Sigmoid colon (tissue), 7 donors: ENCODE measurements around the gene PAPPA. TPM values are rescaled to one million over a fixed set of nuclear protein-coding genes. Genes with fewer than 3 reads are reported as not detected.

Experiments
- DNase-seq: peaks from one replicate; pipeline ENCODE4 v3.0.0-alpha.2; 2019
- H3K27ac ChIP-seq, 4 donors: fragments of 200-600 bp; sonication (generic); one replicate each; pipeline ENCODE4 v1.5.1; 2016 to 2019; ENCODE audit warnings: mild to moderate bottlenecking in 1 of 4
- H3K27me3 ChIP-seq, 3 donors: fragments of 200-600 bp; sonication (generic); one replicate each; pipeline ENCODE4 v1.5.1; 2019; ENCODE audit warnings: mild to moderate bottlenecking in 1 of 3
- H3K36me3 ChIP-seq, 4 donors: fragments of 200-600 bp; sonication (generic); one replicate each; pipeline ENCODE4 v1.5.1; 2016 to 2019
- H3K4me1 ChIP-seq, 4 donors: fragments of 200-600 bp; sonication (generic); one replicate each; pipeline ENCODE4 v1.5.1; 2017 to 2019
- H3K4me3 ChIP-seq, 4 donors: fragments of 200-600 bp; sonication (generic); one replicate each; pipeline ENCODE4 v1.5.1; 2017 to 2019; ENCODE audit warnings: mild to moderate bottlenecking in 2 of 4, moderate library complexity in 1 of 4
- H3K9me3 ChIP-seq, 4 donors: fragments of 200-600 bp in 3 of 4; sonication (generic) in 3 of 4; one replicate each; pipeline versions ENCODE4 v1.5.1 to v1.6.1; 2013 to 2019
- CTCF ChIP-seq, 4 experiments: fragments of 450-650 bp in 3 of 4; fragments of 200-600 bp in 1 of 4; IDR thresholded peaks; one replicate each; pipeline ENCODE4 v1.5.1; 2016 to 2019; ENCODE audit warnings: antibody characterized with exemption in 4 of 4, mild to moderate bottlenecking in 3 of 4, moderate library complexity in 2 of 4
- EP300 ChIP-seq, 4 donors: sonication (generic); formaldehyde crosslinking; IDR thresholded peaks; one replicate each; pipeline ENCODE4 v1.6.1; 2017; ENCODE audit warnings: antibody characterized with exemption in 4 of 4
- POLR2A ChIP-seq, 2 donors: fragments of 450-650 bp; IDR thresholded peaks; one replicate each; pipeline ENCODE4 v1.6.1; 2016; ENCODE audit warnings: antibody characterized with exemption in 2 of 2, mild to moderate bottlenecking in 2 of 2, moderate library complexity in 2 of 2
- POLR2AphosphoS5 ChIP-seq, 4 donors: sonication (generic); formaldehyde crosslinking; IDR thresholded peaks; one replicate each; pipeline ENCODE4 v1.6.1; 2017; ENCODE audit warnings: antibody characterized with exemption in 4 of 4
- WGBS, 2 donors: extraction: QIAGEN DNeasy Blood & Tissue Kit; methylation state at CpG; one replicate each; pipeline ENCODE4 v1.1.7; 2013; 5-methylcytosine and 5-hydroxymethylcytosine counted together
- intact Hi-C: fragments of 100-400 bp; cut with DNase I; formaldehyde crosslinking; loops from one replicate; pipeline ENCODE4 v1.15.1; 2023
- polyA plus RNA-seq, 3 donors: library from polyadenylated mRNA; stranded (reverse); fragments of 200-250 nt; gene quantifications; one replicate each; pipeline ENCODE4 v1.2.3, GENCODE V29; 2013
- total RNA-seq, 4 donors: library from RNA; depleted of rRNA; stranded (reverse); fragments of >200 nt; gene quantifications; one replicate each; pipeline ENCODE4 v1.1.0, GENCODE V29; 2016
- donor health status: healthy with polysubstance abuse.
- donor health status: Bipolar disorder and iron deficiency.
- donor health status: healthy.

The PAPPA gene
- total and polyA plus RNA-seq, 7 donors, result under 0.01 to 6.6 (median 3.6) TPM

- Histone ChIP-seq H3K27ac (no peak overlapping the region), H3K27me3 (peaks cover 0 to 5% (median 0%) of the 10 kb centered on the region in 3 donors), H3K9me3 (no peaks in the 10 kb centered on the region), H3K36me3 (no peaks in the 10 kb centered on the region), H3K4me3 (no peak overlapping the region), H3K4me1 (no peaks in the 10 kb centered on the region)
- no peak for DNase-seq
- 83 to 86% methylated on average over 2 of the region's 2 CpGs for WGBS, 2 donors
- no peak for TF ChIP-seq POLR2A (IDR thresholded peaks at IDR 0.05)
- peak in 2 of 4 experiments; percentile 10 to 19 for TF ChIP-seq CTCF (IDR thresholded peaks at IDR 0.05)
- no peak for TF ChIP-seq EP300 (IDR thresholded peaks at IDR 0.05)
- intact Hi-C loops, result no loop called here
Measured at GRCh38 chr9:116163293-116164055, 9.9 kb downstream of the PAPPA start.

- no peak overlapping the region for H3K4me3 ChIP-seq
- WGBS, 2 donors, result 90 to 91% methylated on average over 2 of the region's 2 CpGs
- no peaks in the 10 kb centered on the region for H3K9me3 ChIP-seq
- H3K27me3 ChIP-seq, result no peaks in the 10 kb centered on the region
- intact Hi-C loops, result no loop called here
- no peaks in the 10 kb centered on the region for H3K4me1 ChIP-seq
- no peak for TF ChIP-seq POLR2A (IDR thresholded peaks at IDR 0.05)
- TF ChIP-seq EP300 (IDR thresholded peaks at IDR 0.05), result no peak
- TF ChIP-seq POLR2AphosphoS5 (IDR thresholded peaks at IDR 0.05), result no peak
- no peak for TF ChIP-seq CTCF (IDR thresholded peaks at IDR 0.05)
- DNase-seq, result no peak
- no peak overlapping the region for H3K27ac ChIP-seq
- H3K36me3 ChIP-seq, result no peaks in the 10 kb centered on the region
Measured at GRCh38 chr9:116165912-116166311, 12.3 kb downstream of the PAPPA start.

GRCh38 chr9:116166713-116167112 is 13.1 kb downstream of the PAPPA start:
- TF ChIP-seq POLR2AphosphoS5 (IDR thresholded peaks at IDR 0.05) (no peak), EP300 (IDR thresholded peaks at IDR 0.05) (no peak), CTCF (IDR thresholded peaks at IDR 0.05) (no peak), POLR2A (IDR thresholded peaks at IDR 0.05) (no peak)
- intact Hi-C loops, result no loop called here
- DNase-seq, result no peak
- H3K27me3 ChIP-seq, result no peaks in the 10 kb centered on the region
- H3K4me1 ChIP-seq, result no peaks in the 10 kb centered on the region
- H3K9me3 ChIP-seq, result no peaks in the 10 kb centered on the region
- no peaks in the 10 kb centered on the region for H3K36me3 ChIP-seq
- H3K27ac ChIP-seq, result no peak overlapping the region
- 97 to 99% methylated on average over 1 of the region's 1 CpG for WGBS, 2 donors
- H3K4me3 ChIP-seq, result no peak overlapping the region

- DNase-seq, result no peak
- Histone ChIP-seq H3K27me3 (no peaks in the 10 kb centered on the region), H3K27ac (no peak overlapping the region), H3K9me3 (no peaks in the 10 kb centered on the region), H3K4me1 (no peaks in the 10 kb centered on the region), H3K4me3 (no peak overlapping the region), H3K36me3 (no peaks in the 10 kb centered on the region)
- TF ChIP-seq POLR2AphosphoS5 (IDR thresholded peaks at IDR 0.05), result no peak
- TF ChIP-seq POLR2A (IDR thresholded peaks at IDR 0.05), result no peak
- TF ChIP-seq CTCF (IDR thresholded peaks at IDR 0.05), result no peak
- TF ChIP-seq EP300 (IDR thresholded peaks at IDR 0.05), result no peak
- intact Hi-C loops, result no loop called here
Measured at GRCh38 chr9:116168231-116168630, 14.6 kb downstream of the PAPPA start.

GRCh38 chr9:116172216-116172615 is 18.6 kb downstream of the PAPPA start:
- Histone ChIP-seq H3K27me3 (no peaks in the 10 kb centered on the region), H3K27ac (no peak overlapping the region), H3K9me3 (no peaks in the 10 kb centered on the region), H3K4me3 (no peak overlapping the region), H3K4me1 (peaks cover 0 to 2% (median 0%) of the 10 kb centered on the region in 4 donors), H3K36me3 (no peaks in the 10 kb centered on the region)
- WGBS, 2 donors, result 54 to 61% methylated on average over 2 of the region's 2 CpGs
- intact Hi-C loops, result no loop called here
- no peak for DNase-seq
- TF ChIP-seq POLR2AphosphoS5 (IDR thresholded peaks at IDR 0.05) (no peak), CTCF (IDR thresholded peaks at IDR 0.05) (no peak), POLR2A (IDR thresholded peaks at IDR 0.05) (no peak), EP300 (IDR thresholded peaks at IDR 0.05) (no peak)
